Mesothelial cell of epicardium (in vitro differentiated cells): Measurements from ENCODE around the gene MAP7D3. TPM values are rescaled to one million over a fixed set of nuclear protein-coding genes. Genes with fewer than 3 reads are reported as not detected.

Experiments
- DNase-seq, 2 experiments: peaks; one replicate each; pipeline ENCODE4 v3.0.0; 2021; ENCODE audit warnings: low spot score in 2 of 2; ENCODE audit not compliant: unreplicated experiment in 2 of 2
- H3K27ac Mint-ChIP-seq: 2 replicates; pipeline ENCODE4 v1.8.0; 2021; ENCODE audit warnings: mixed read lengths
- H3K27me3 Mint-ChIP-seq: 2 replicates; pipeline ENCODE4 v1.8.0; 2021; ENCODE audit warnings: low read depth, mixed read lengths
- H3K36me3 Mint-ChIP-seq: 2 replicates; pipeline ENCODE4 v1.8.0; 2021; ENCODE audit warnings: mixed read lengths
- H3K4me1 Mint-ChIP-seq: 2 replicates; pipeline ENCODE4 v1.8.0; 2021; ENCODE audit warnings: mixed read lengths
- H3K4me3 Mint-ChIP-seq: 2 replicates; pipeline ENCODE4 v1.8.0; 2021; ENCODE audit warnings: mild to moderate bottlenecking, moderate library complexity, mixed read lengths
- H3K9me3 Mint-ChIP-seq: 2 replicates; pipeline ENCODE4 v1.8.0; 2021; ENCODE audit warnings: mixed read lengths
- total RNA-seq: library from RNA; stranded (reverse); gene quantifications from 3 replicates; pipeline ENCODE4 v1.2.1, GENCODE V29; 2021
- TF ChIP-seq, protein P1 (sequence below): fragments of 200-600 bp; sonication (generic); IDR thresholded peaks from one replicate; pipeline ENCODE4 v1.5.0; 2021; ENCODE audit warnings: antibody characterized with exemption; ENCODE audit not compliant: unreplicated experiment

MAP7D3 gene
- total RNA-seq, 1 donor from 2014 or later, result 10.4 TPM

DNA sequence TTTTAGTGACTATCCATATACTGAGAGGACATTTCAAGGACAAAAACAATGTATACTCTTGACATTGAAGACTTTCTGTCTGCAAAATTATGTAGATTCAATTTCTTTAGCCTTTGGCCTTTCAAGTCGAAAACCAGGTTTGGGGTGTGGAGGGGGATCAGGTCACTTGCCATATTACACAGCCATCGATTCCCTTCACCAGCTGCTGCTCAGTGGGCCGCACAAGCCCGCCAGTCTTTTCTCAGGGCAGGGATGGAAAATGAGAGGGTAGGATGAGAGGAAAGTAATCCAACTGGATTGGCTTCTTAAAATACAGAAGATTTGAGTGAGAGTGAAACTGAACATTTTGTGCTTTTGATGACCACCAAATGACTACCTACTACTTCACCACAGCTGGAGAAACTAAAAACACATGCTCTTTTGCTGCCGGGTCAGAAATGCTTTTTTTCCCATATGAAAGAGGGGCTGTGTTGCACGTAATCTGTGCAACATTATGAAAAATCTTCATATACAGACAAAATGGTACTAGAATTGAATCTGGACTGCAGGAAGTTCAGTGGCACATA is 52.4 kb downstream of the MAP7D3 start:
- peaks cover 6% of the 10 kb centered on the region for H3K4me1 Mint-ChIP-seq
- H3K27ac Mint-ChIP-seq, result no peak overlapping the region
- no peak for DNase-seq
- H3K36me3 Mint-ChIP-seq, result peaks cover 1% of the 10 kb centered on the region
- TF ChIP-seq, protein P1, sequence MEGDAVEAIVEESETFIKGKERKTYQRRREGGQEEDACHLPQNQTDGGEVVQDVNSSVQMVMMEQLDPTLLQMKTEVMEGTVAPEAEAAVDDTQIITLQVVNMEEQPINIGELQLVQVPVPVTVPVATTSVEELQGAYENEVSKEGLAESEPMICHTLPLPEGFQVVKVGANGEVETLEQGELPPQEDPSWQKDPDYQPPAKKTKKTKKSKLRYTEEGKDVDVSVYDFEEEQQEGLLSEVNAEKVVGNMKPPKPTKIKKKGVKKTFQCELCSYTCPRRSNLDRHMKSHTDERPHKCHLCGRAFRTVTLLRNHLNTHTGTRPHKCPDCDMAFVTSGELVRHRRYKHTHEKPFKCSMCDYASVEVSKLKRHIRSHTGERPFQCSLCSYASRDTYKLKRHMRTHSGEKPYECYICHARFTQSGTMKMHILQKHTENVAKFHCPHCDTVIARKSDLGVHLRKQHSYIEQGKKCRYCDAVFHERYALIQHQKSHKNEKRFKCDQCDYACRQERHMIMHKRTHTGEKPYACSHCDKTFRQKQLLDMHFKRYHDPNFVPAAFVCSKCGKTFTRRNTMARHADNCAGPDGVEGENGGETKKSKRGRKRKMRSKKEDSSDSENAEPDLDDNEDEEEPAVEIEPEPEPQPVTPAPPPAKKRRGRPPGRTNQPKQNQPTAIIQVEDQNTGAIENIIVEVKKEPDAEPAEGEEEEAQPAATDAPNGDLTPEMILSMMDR, result no peak
- no peaks in the 10 kb centered on the region for H3K27me3 Mint-ChIP-seq
- no peak overlapping the region for H3K4me3 Mint-ChIP-seq
- H3K9me3 Mint-ChIP-seq, result peaks cover 35% of the 10 kb centered on the region

- H3K9me3 Mint-ChIP-seq, result peaks cover 38% of the 10 kb centered on the region
- H3K27me3 Mint-ChIP-seq, result no peaks in the 10 kb centered on the region
- peaks cover 1% of the 10 kb centered on the region for H3K36me3 Mint-ChIP-seq
- H3K4me3 Mint-ChIP-seq, result no peak overlapping the region
- no peak overlapping the region for H3K27ac Mint-ChIP-seq
- peaks cover 4% of the 10 kb centered on the region for H3K4me1 Mint-ChIP-seq
- no peak for DNase-seq
- TF ChIP-seq, protein P1, result no peak
These were observed 53.2 kb downstream of the MAP7D3 start for GRCh38 chrX:136198010-136198409.

- Mint-ChIP-seq H3K9me3 (peaks cover 42% of the 10 kb centered on the region), H3K27ac (no peak overlapping the region), H3K27me3 (no peaks in the 10 kb centered on the region), H3K4me3 (no peak overlapping the region), H3K4me1 (no peaks in the 10 kb centered on the region), H3K36me3 (peaks cover 1% of the 10 kb centered on the region)
- DNase-seq, result no peak
- TF ChIP-seq, protein P1, result no peak
These were observed 54.5 kb downstream of the MAP7D3 start for GRCh38 chrX:136196691-136197155.

- Mint-ChIP-seq H3K36me3 (no peaks in the 10 kb centered on the region), H3K4me3 (no peak overlapping the region), H3K27ac (no peak overlapping the region), H3K4me1 (no peaks in the 10 kb centered on the region), H3K9me3 (peaks cover 39% of the 10 kb centered on the region), H3K27me3 (no peaks in the 10 kb centered on the region)
- TF ChIP-seq, protein P1, result no peak
- no peak for DNase-seq
These were observed 56.0 kb downstream of the MAP7D3 start for GRCh38 chrX:136195247-136195646.

GRCh38 chrX:136194536-136194935 is 56.7 kb downstream of the MAP7D3 start:
- Mint-ChIP-seq H3K4me3 (no peak overlapping the region), H3K9me3 (peaks cover 39% of the 10 kb centered on the region), H3K27ac (no peak overlapping the region), H3K27me3 (no peaks in the 10 kb centered on the region), H3K36me3 (no peaks in the 10 kb centered on the region), H3K4me1 (no peaks in the 10 kb centered on the region)
- TF ChIP-seq, protein P1, result no peak
- DNase-seq, result no peak
